Sigmoid colon (tissue), 3 donors: Measurements from ENCODE around the gene PBX3.

ENCODE experiments used
- POLR2A ChIP-seq, 2 donors: fragments of 450-650 bp; IDR thresholded peaks; one replicate each; pipeline ENCODE4 v1.6.1; 2016; ENCODE audit warnings: antibody characterized with exemption in 2 of 2, mild to moderate bottlenecking in 2 of 2, moderate library complexity in 2 of 2
- TF ChIP-seq, protein P1 (sequence below), 4 experiments: fragments of 450-650 bp in 3 of 4; fragments of 200-600 bp in 1 of 4; IDR thresholded peaks; one replicate each; pipeline ENCODE4 v1.5.1; 2016 to 2019; ENCODE audit warnings: antibody characterized with exemption in 4 of 4, mild to moderate bottlenecking in 3 of 4, moderate library complexity in 2 of 4

DNA sequence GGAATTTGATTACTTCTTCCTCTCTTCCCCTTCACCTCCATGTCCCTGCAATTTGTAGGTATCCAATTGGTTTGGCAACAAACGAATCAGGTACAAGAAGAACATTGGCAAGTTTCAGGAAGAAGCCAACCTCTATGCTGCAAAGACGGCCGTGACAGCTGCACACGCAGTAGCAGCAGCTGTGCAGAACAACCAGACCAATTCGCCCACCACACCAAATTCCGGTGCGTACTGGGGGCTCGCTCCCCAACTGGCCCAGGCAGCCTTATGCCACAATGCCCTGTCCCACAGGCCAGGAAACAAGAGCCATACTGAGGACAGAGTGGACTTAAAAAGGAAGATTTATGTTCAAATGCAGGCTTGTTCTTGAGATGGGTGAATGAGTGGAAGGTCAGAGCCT lies 213.5 kb downstream of the PBX3 start:
- TF ChIP-seq, protein P1, sequence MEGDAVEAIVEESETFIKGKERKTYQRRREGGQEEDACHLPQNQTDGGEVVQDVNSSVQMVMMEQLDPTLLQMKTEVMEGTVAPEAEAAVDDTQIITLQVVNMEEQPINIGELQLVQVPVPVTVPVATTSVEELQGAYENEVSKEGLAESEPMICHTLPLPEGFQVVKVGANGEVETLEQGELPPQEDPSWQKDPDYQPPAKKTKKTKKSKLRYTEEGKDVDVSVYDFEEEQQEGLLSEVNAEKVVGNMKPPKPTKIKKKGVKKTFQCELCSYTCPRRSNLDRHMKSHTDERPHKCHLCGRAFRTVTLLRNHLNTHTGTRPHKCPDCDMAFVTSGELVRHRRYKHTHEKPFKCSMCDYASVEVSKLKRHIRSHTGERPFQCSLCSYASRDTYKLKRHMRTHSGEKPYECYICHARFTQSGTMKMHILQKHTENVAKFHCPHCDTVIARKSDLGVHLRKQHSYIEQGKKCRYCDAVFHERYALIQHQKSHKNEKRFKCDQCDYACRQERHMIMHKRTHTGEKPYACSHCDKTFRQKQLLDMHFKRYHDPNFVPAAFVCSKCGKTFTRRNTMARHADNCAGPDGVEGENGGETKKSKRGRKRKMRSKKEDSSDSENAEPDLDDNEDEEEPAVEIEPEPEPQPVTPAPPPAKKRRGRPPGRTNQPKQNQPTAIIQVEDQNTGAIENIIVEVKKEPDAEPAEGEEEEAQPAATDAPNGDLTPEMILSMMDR (IDR thresholded peaks at IDR 0.05), result no peak
- TF ChIP-seq POLR2A (IDR thresholded peaks at IDR 0.05), result no peak
